GM12801 (cell line): Measurements from ENCODE around the gene RANBP1.

ENCODE experiments used
- TF ChIP-seq, protein P1 (sequence below): IDR thresholded peaks from one replicate; pipeline ENCODE4 v1.5.1; 2011; ENCODE audit warnings: control low read depth; ENCODE audit not compliant: insufficient read length; ENCODE audit errors: extremely low read depth

RANBP1 gene

DNA sequence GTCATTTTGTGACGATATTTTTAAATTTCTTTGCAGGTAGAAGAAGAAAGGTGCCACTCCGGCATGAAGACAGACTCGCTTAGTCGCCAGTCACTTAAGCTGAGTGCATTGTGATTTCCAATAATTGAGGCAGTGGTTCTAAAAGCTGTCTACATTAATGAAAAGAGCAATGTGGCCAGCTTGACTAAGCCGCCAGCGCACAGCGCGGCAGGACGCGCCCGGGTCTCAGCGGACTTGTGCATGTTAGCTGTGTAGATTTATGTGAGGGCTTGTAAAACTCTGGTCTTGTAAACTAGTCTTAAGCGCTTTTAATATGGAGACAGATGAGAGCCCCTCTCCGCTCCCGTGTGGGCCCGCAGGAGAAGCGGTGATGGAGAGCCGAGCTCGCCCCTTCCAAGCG, 30.3 kb upstream of the RANBP1 start:
- TF ChIP-seq, protein P1, sequence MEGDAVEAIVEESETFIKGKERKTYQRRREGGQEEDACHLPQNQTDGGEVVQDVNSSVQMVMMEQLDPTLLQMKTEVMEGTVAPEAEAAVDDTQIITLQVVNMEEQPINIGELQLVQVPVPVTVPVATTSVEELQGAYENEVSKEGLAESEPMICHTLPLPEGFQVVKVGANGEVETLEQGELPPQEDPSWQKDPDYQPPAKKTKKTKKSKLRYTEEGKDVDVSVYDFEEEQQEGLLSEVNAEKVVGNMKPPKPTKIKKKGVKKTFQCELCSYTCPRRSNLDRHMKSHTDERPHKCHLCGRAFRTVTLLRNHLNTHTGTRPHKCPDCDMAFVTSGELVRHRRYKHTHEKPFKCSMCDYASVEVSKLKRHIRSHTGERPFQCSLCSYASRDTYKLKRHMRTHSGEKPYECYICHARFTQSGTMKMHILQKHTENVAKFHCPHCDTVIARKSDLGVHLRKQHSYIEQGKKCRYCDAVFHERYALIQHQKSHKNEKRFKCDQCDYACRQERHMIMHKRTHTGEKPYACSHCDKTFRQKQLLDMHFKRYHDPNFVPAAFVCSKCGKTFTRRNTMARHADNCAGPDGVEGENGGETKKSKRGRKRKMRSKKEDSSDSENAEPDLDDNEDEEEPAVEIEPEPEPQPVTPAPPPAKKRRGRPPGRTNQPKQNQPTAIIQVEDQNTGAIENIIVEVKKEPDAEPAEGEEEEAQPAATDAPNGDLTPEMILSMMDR = no peak

DNA sequence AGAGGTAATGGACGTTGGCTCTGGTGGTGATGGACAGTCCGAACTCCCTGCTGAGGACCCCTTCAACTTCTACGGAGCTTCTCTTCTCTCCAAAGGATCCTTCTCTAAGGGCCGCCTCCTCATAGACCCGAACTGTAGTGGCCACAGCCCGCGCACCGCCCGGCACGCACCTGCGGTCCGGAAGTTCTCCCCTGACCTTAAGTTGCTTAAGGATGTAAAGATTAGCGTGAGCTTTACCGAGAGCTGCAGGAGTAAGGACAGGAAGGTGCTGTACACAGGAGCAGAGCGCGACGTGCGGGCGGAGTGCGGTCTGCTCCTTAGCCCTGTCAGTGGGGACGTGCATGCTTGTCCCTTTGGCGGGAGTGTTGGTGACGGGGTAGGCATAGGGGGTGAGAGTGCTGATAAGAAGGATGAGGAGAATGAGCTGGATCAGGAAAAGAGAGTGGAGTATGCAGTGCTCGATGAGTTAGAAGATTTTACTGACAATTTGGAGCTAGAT, 29.8 kb upstream of the RANBP1 start:
- TF ChIP-seq, protein P1 = no peak

GRCh38 chr22:20086763-20087162, 29.1 kb upstream of the RANBP1 start:
- TF ChIP-seq, protein P1 = no peak

GRCh38 chr22:20087319-20088262, 28.3 kb upstream of the RANBP1 start:
- TF ChIP-seq, protein P1 = no peak

- TF ChIP-seq, protein P1 = no peak
These were observed 27.6 kb upstream of the RANBP1 start for GRCh38 chr22:20088263-20088648.

DNA sequence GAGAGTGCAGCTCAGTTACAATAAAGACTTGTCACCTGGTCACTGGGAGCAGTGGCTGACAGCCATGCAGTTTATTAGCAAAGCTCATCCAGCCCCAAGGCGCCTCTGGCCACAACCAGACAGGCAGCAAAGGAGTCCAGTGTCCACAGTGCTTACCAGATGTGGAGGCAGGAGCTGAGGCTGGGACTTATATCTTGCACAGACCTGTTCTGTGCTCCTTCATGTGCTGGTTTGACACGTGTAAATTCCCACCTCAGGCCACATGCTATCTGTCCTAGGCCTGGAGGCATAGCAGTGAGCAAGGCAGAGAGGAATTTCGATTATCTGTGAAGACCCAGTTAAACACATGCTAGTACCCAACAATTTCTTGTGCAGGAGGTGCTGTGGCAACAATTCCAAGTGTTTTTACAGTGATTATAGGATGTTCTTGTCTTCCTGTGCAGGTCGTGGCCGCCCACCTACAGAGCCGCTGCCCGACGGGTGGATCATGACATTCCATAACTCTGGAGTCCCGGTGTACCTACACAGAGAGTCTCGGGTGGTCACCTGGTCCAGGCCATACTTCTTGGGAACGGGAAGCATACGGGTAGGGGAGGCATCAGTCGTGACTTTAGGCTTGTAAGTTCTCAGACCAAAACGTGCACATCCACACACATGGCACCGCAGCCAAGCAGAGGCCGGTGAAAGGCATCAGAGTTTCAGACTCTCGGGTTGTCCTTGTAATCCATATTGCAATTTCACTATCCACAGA, 26.5 kb upstream of the RANBP1 start:
- TF ChIP-seq, protein P1 = no peak

DNA sequence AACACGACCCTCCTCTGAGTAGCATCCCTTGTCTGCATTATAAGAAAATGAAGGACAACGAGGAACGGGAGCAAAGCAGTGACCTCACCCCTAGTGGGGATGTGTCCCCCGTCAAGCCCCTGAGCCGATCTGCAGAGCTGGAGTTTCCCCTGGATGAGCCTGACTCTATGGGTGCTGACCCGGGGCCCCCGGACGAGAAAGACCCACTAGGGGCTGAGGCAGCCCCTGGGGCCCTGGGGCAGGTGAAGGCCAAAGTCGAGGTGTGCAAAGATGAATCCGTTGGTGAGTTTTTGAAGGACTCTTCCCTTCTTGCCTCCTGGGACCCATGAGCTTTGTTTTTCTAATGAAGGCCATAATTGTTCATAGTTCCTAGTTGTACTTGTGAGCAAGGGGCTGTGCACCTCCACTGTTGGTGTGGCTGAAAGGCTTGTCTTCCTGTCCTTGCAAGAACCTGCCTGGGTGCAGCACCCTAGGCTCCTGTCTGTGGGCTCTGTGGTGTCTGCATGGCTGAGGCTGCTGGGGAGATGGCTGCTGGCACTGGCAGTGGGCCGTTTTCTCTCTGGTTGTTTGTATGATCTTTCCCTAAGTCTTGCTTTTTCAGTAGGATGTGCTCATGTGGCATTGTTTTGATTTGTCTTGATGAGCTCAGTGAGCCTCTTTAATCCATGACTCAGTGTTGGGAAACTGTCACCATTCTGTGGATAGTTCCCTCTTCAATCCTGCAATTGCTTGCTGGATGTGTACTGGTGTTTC, 25.8 kb upstream of the RANBP1 start:
- TF ChIP-seq, protein P1 = no peak
